HepG2 (cell line): ENCODE data around the gene PLIN1. TPM values are rescaled to one million over a fixed set of nuclear protein-coding genes. Genes with fewer than 3 reads are reported as not detected.

ENCODE experiments used
- ATAC-seq: fragments of 200-7000 bp; cut with Tn5 transposase; 3 replicates; pipeline ENCODE4 v1.9.1; 2020; ENCODE audit warnings: mild to moderate bottlenecking, moderate library complexity
- BruUV-seq: library from RNA; stranded (reverse); fragments of 400-500 nt; replicated peaks from 2 replicates; lab custom pipeline; 2021; lab: Mats Ljungman, UMichigan
- CTCF ChIA-PET: fragments of 300-600 bp; formaldehyde crosslinking; extraction: SDS; loops from one replicate; lab custom pipeline; 2021; ENCODE audit warnings: low total read pairs, inconsistent platforms, low intra/inter-chr PET ratio; lab: Yijun Ruan, JAX
- POLR2A ChIA-PET: fragments of 350-600 bp; sonication (Branson Sonifier 250); formaldehyde crosslinking; loops from one replicate; lab custom pipeline; 2020; ENCODE audit warnings: antibody characterized with exemption, inconsistent platforms; lab: Yijun Ruan, JAX
- DNase-seq: peaks from one replicate; pipeline ENCODE4 v3.0.0-alpha.2; 2015; ENCODE audit warnings: low spot score
- FAIRE-seq: peaks from 3 replicates; lab custom pipeline; 2011; peaks lifted over from hg19 to GRCh38; lab: Jason Lieb, UNC
- H2AFZ ChIP-seq: one replicate; pipeline ENCODE4 v1.6.1; 2011; ENCODE audit warnings: low read length, inconsistent platforms
- H3K27ac ChIP-seq: fragments of 300-600 bp; 3 replicates; pipeline ENCODE4 v1.8.0; 2011; ENCODE audit warnings: mixed run types, mild to moderate bottlenecking, mixed read lengths, low read length, inconsistent platforms; ENCODE audit not compliant: insufficient read depth; ENCODE audit errors: extremely low read length
- H3K27me3 ChIP-seq, 2 experiments: fragments of 200-600 bp in 1 of 2; 2 replicates in 1 of 2; 3 replicates in 1 of 2; pipeline versions ENCODE4 v1.6.0 to v1.8.0; 2011; ENCODE audit warnings: low read length in 2 of 2, mild to moderate bottlenecking in 2 of 2, moderate library complexity in 2 of 2, inconsistent platforms in 1 of 2; ENCODE audit not compliant: insufficient read depth in 2 of 2, control insufficient read depth in 1 of 2
- H3K36me3 ChIP-seq, 2 experiments: fragments of 200-600 bp in 1 of 2; replicated peaks in 1 of 2; 2 replicates in 1 of 2; 3 replicates in 1 of 2; pipeline versions ENCODE4 v1.5.1 to v1.8.0; 2011; ENCODE audit warnings: low read length in 2 of 2, inconsistent platforms in 1 of 2; ENCODE audit not compliant: insufficient read depth in 2 of 2, control insufficient read depth in 1 of 2
- H3K4me1 ChIP-seq: 2 replicates; pipeline ENCODE4 v1.5.1; 2012; ENCODE audit warnings: low read length, inconsistent platforms; ENCODE audit not compliant: insufficient read depth
- H3K4me2 ChIP-seq: 2 replicates; pipeline ENCODE4 v1.6.0; 2011; ENCODE audit warnings: low read depth, low read length, inconsistent platforms
- H3K4me3 ChIP-seq, 3 experiments: fragments of 200-600 bp in 1 of 3; sonication (generic), shearing (Covaris generic) in 1 of 3; replicated peaks in 1 of 3; 2 replicates each; pipeline ENCODE4 v1.5.1; 2011 to 2016; ENCODE audit warnings: low read length in 3 of 3, inconsistent platforms in 2 of 3, low read depth in 2 of 3, mild to moderate bottlenecking in 2 of 3, control low read depth in 1 of 3, mixed read lengths in 1 of 3; ENCODE audit not compliant: insufficient read depth in 1 of 3
- H3K79me2 ChIP-seq: one replicate; pipeline ENCODE4 v1.6.1; 2011; ENCODE audit warnings: low read length, inconsistent platforms; ENCODE audit not compliant: insufficient read depth
- H3K9ac ChIP-seq: 2 replicates; pipeline ENCODE4 v1.6.0; 2011; ENCODE audit warnings: mild to moderate bottlenecking, low read depth, low read length, inconsistent platforms; ENCODE audit not compliant: insufficient read depth
- H3K9me3 ChIP-seq: 2 replicates; pipeline ENCODE4 v1.5.1; 2012; ENCODE audit warnings: mild to moderate bottlenecking, low read length
- H4K20me1 ChIP-seq: 2 replicates; pipeline ENCODE4 v1.6.0; 2011; ENCODE audit warnings: inconsistent platforms, mild to moderate bottlenecking, low read length, moderate library complexity; ENCODE audit not compliant: insufficient read depth
- ATF7 ChIP-seq, 2 experiments: fragments of 450-650 bp in 1 of 2; sonication (generic) in 1 of 2; formaldehyde crosslinking in 1 of 2; IDR thresholded peaks; 2 replicates each; pipeline versions ENCODE4 v1.4.0 to v1.6.1; 2016 to 2020; ENCODE audit warnings: antibody characterized with exemption in 1 of 2, mild to moderate bottlenecking in 1 of 2, missing genetic modification reagents in 1 of 2
- CEBPB ChIP-seq: IDR thresholded peaks from 2 replicates; pipeline ENCODE4 v1.6.1; 2011; ENCODE audit warnings: low read depth, low read length, improper control_type of control experiment, borderline replicate concordance
- CEBPG ChIP-seq: IDR thresholded peaks from 2 replicates; pipeline ENCODE4 v1.6.1; 2016
- HCFC1 ChIP-seq: fragments of 150-350 bp; IDR thresholded peaks from 2 replicates; pipeline ENCODE4 v1.6.1; 2014; ENCODE audit warnings: low read depth, low read length
- HNF4A ChIP-seq: sonication (generic); formaldehyde crosslinking; IDR thresholded peaks from 2 replicates; pipeline ENCODE4 v1.4.0; 2020; ENCODE audit warnings: missing genetic modification reagents
- NFE2 ChIP-seq: sonication (generic); formaldehyde crosslinking; IDR thresholded peaks from 2 replicates; pipeline ENCODE4 v1.4.0; 2020; ENCODE audit warnings: missing genetic modification reagents
- PAWR ChIP-seq: sonication (generic); formaldehyde crosslinking; IDR thresholded peaks from 2 replicates; pipeline ENCODE4 v1.4.0; 2020; ENCODE audit warnings: missing genetic modification reagents, mild to moderate bottlenecking, borderline replicate concordance
- RAD51 ChIP-seq: fragments of 450-650 bp; IDR thresholded peaks from 2 replicates; pipeline ENCODE4 v1.6.1; 2016; ENCODE audit warnings: borderline replicate concordance
- XBP1 ChIP-seq: sonication (generic); formaldehyde crosslinking; IDR thresholded peaks from 2 replicates; pipeline ENCODE4 v1.5.0; 2020; ENCODE audit warnings: missing genetic modification reagents
- WGBS: methylation state at CpG from one replicate; pipeline ENCODE4 v1.1.6; 2017; ENCODE audit warnings: low lambda C conversion rate; 5-methylcytosine and 5-hydroxymethylcytosine counted together
- in situ Hi-C: cut with HindIII; loops from 2 replicates; pipeline ENCODE4 v1.10.0; 2017; ENCODE audit warnings: low pct_unique_long_range_greater_than_20kb; ENCODE audit not compliant: extremely low pct_ligation_motif_present
- intact Hi-C: fragments of 100-400 bp; cut with micrococcal nuclease; formaldehyde crosslinking; loops from one replicate; pipeline ENCODE4 v1.10.0; 2022; ENCODE audit not compliant: unreplicated experiment
- polyA plus RNA-seq, 8 experiments: library from polyadenylated mRNA; depleted of rRNA in 3 of 8; stranded (reverse) in 7 of 8; unstranded in 1 of 8; fragments of >200 nt; fragmentation: Illumina TruSeq in 4 of 8; extraction: Trizol in 4 of 8; gene quantifications; 2 replicates each; pipeline versions ENCODE4 v1.2.1 to v1.2.3, GENCODE V29; 2011 to 2016; ENCODE audit warnings: low read depth in 4 of 8, missing spikeins in 1 of 8, mixed read lengths in 1 of 8; ENCODE audit not compliant: insufficient read depth in 1 of 8
- total RNA-seq, 5 experiments: library from RNA; depleted of rRNA; stranded (reverse); fragments of >200 nt; fragmentation: Illumina TruSeq; extraction: Trizol; gene quantifications; 2 replicates each; pipeline ENCODE4 v1.2.3, GENCODE V29; 2016; ENCODE audit warnings: low read depth in 1 of 5

PLIN1 gene
- total and polyA plus RNA-seq, 2 of the 13 experiments (the other 11 are each of a cell fraction or from before 2014, with no cell fraction given) = 0.74 to 1.2 TPM

DNA sequence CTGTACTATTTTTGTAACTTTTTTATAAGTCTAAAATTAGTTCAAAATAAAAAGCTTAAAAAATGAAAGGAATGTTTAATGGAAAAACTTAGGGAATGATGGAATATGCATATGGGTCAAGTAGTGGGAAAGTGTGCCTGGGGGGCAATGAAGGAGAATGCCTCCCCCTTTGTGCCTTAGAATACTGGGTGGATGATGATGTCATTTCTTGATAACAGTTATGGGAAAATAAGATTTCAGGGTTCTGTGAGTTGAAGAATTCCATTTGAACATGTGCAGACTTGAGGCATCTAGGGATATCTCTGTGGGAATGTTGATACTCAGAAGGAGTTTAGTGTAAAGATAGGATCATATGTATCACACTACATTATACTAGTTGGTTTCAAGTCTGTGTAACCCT lies 25.2 kb upstream of the PLIN1 start:
- DNase-seq (no peak), FAIRE-seq (no peak), ATAC-seq (no peak)
- H3K9me3 ChIP-seq = no peaks in the 10 kb centered on the region
- TF ChIP-seq NFE2 (CRISPR knock-in tag) (no peak), ATF7 (IDR thresholded peaks at IDR 0.05) (peak; percentile 86), ATF7 (CRISPR knock-in tag; IDR thresholded peaks at IDR 0.05) (no peak)
- in situ Hi-C loops = no loop called here
- H3K27me3 ChIP-seq = peaks cover 0 to 13% of the 10 kb centered on the region in 2 experiments; a peak in 2 of 5 replicates
- POLR2A ChIA-PET = no interaction called here
- H3K4me2 ChIP-seq = no peak overlapping the region
- no peaks in the 10 kb centered on the region for H3K4me1 ChIP-seq
- H3K9ac ChIP-seq = no peak overlapping the region
- H4K20me1 ChIP-seq = no peaks in the 10 kb centered on the region
- intact Hi-C loops = no loop called here
- no peaks in the 10 kb centered on the region for H3K79me2 ChIP-seq
- H3K27ac ChIP-seq = no peak overlapping the region
- no peak overlapping the region for H2AFZ ChIP-seq
- H3K36me3 ChIP-seq = no peaks in the 10 kb centered on the region
- CTCF ChIA-PET = no interaction called here
- no peak overlapping the region for H3K4me3 ChIP-seq
- no TSS peak for BruUV-seq

DNA sequence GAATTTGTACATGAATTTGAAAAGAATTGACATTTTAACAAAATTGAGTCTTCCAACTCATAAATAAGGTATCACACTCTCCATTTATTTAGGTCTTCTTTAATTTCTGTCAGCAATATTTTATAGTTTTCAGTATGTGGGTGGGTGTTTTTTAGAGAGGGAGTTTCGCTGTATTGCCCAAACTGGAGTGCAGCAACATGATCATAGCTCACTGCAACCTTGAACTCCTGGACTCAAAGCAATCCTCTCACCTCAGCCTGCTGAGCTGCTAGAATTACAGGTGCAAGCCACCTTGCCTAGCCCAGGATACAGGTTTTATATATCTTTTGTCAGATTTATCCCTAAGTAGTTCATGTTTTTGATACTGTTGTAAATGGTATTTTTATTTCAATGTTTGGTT lies 16.0 kb upstream of the PLIN1 start:
- TF ChIP-seq HCFC1 (no peak), CEBPG (0 out of 2 replicates have a peak, but pooled peaks have one; percentile 6), HNF4A (CRISPR knock-in tag) (peak; percentile 72), PAWR (CRISPR knock-in tag) (no peak), XBP1 (CRISPR knock-in tag) (no peak), CEBPB (0 out of 2 replicates have a peak, but pooled peaks have one; percentile 10), RAD51 (no peak)
- POLR2A ChIA-PET = interaction anchor here (0.7 kb wide), 1 partner anchor 15 kb away, joined by 3 read pairs; no protein-coding TSS in a partner anchor
- Histone ChIP-seq H2AFZ (no peak overlapping the region), H3K4me2 (no peak overlapping the region), H4K20me1 (no peaks in the 10 kb centered on the region), H3K4me1 (peaks cover 24% of the 10 kb centered on the region), H3K27ac (no peak overlapping the region), H3K9ac (no peak overlapping the region), H3K79me2 (no peaks in the 10 kb centered on the region), H3K36me3 (no peaks in the 10 kb centered on the region), H3K4me3 (no peak overlapping the region), H3K9me3 (no peaks in the 10 kb centered on the region), H3K27me3 (no peaks in the 10 kb centered on the region; a peak in 1 of 5 replicates)
- ATAC-seq (no peak), FAIRE-seq (peak; percentile 21), DNase-seq (no peak)
- intact Hi-C loops = no loop called here
- CTCF ChIA-PET = no interaction called here
- in situ Hi-C loops = no loop called here
- 0% methylated on average over 1 of the region's 1 CpG for WGBS
- no TSS peak for BruUV-seq
